Mesendoderm (in vitro differentiated cells): ENCODE data around the gene KPTN.

ENCODE experiments used
- DNase-seq: peaks from one replicate; pipeline ENCODE4 v3.0.0; 2013
- H2AK5ac ChIP-seq: 2 replicates; pipeline ENCODE4 v1.6.1; 2013; ENCODE audit warnings: low read length, inconsistent platforms
- H2BK120ac ChIP-seq: 2 replicates; pipeline ENCODE4 v1.6.1; 2013; ENCODE audit warnings: low read depth, mild to moderate bottlenecking, low read length, moderate library complexity, mixed read lengths
- H2BK15ac ChIP-seq: replicated peaks from 2 replicates; pipeline ENCODE4 v1.6.1; 2013; ENCODE audit warnings: low read depth, mild to moderate bottlenecking, moderate library complexity
- H2BK5ac ChIP-seq: 2 replicates; pipeline ENCODE4 v1.6.1; 2013; ENCODE audit warnings: low read length, inconsistent platforms
- H3K18ac ChIP-seq: 2 replicates; pipeline ENCODE4 v1.6.1; 2013; ENCODE audit warnings: mild to moderate bottlenecking, low read length, mixed read lengths
- H3K23ac ChIP-seq: one replicate; pipeline ENCODE4 v1.6.1; 2013; ENCODE audit warnings: low read length
- H3K27ac ChIP-seq: 2 replicates; pipeline ENCODE4 v1.5.1; 2013; ENCODE audit warnings: low read depth, mild to moderate bottlenecking, inconsistent platforms, low read length, moderate library complexity
- H3K27me3 ChIP-seq: 2 replicates; pipeline ENCODE4 v1.6.1; 2013; ENCODE audit warnings: low read length, control low read depth, mild to moderate bottlenecking, inconsistent platforms; ENCODE audit not compliant: insufficient read depth, poor library complexity
- H3K36me3 ChIP-seq: 2 replicates; pipeline ENCODE4 v1.6.1; 2013; ENCODE audit warnings: low read length, inconsistent platforms; ENCODE audit not compliant: control insufficient read depth, insufficient read depth
- H3K4ac ChIP-seq: one replicate; pipeline ENCODE4 v1.6.1; 2013; ENCODE audit warnings: low read depth, mild to moderate bottlenecking, low read length, moderate library complexity
- H3K4me1 ChIP-seq: 2 replicates; pipeline ENCODE4 v1.6.1; 2013; ENCODE audit warnings: low read depth, low read length, inconsistent platforms; ENCODE audit not compliant: control insufficient read depth
- H3K4me2 ChIP-seq: 2 replicates; pipeline ENCODE4 v1.6.1; 2013; ENCODE audit warnings: low read length
- H3K4me3 ChIP-seq: 2 replicates; pipeline ENCODE4 v1.5.1; 2013; ENCODE audit warnings: mild to moderate bottlenecking, low read length
- H3K56ac ChIP-seq: one replicate; pipeline ENCODE4 v1.6.1; 2013; ENCODE audit warnings: low read length
- H3K79me1 ChIP-seq: 2 replicates; pipeline ENCODE4 v1.6.1; 2013; ENCODE audit warnings: low read length, inconsistent platforms
- H3K79me2 ChIP-seq: 2 replicates; pipeline ENCODE4 v1.6.1; 2013; ENCODE audit warnings: mild to moderate bottlenecking, low read length; ENCODE audit not compliant: control insufficient read depth, insufficient read depth
- H3K9ac ChIP-seq: 2 replicates; pipeline ENCODE4 v1.6.1; 2013; ENCODE audit warnings: low read length, inconsistent platforms
- H4K5ac ChIP-seq: one replicate; pipeline ENCODE4 v1.6.1; 2013; ENCODE audit warnings: low read length
- H4K8ac ChIP-seq: one replicate; pipeline ENCODE4 v1.6.1; 2013; ENCODE audit warnings: low read depth, mild to moderate bottlenecking, control low read depth, low read length, moderate library complexity
- WGBS: extraction: QIAGEN DNeasy Blood & Tissue Kit; methylation state at CpG from one replicate; pipeline ENCODE4 v1.1.7; 2013; ENCODE audit warnings: low lambda C conversion rate, missing lambda C conversion rate; ENCODE audit not compliant: insufficient coverage; ENCODE audit errors: extremely low coverage; 5-methylcytosine and 5-hydroxymethylcytosine counted together

Gene KPTN

GRCh38 chr19:47481460-47482052, 2.5 kb downstream of the KPTN start:
- Histone ChIP-seq H3K36me3 (no peaks in the 10 kb centered on the region), H2BK5ac (no peak overlapping the region), H3K18ac (no peak overlapping the region), H3K4ac (no peak overlapping the region), H3K79me2 (no peaks in the 10 kb centered on the region), H2AK5ac (no peak overlapping the region), H3K4me1 (no peaks in the 10 kb centered on the region), H4K5ac (no peak overlapping the region), H3K56ac (no peak overlapping the region), H3K4me3 (no peak overlapping the region), H4K8ac (no peak overlapping the region), H3K4me2 (no peak overlapping the region), H3K27me3 (no peaks in the 10 kb centered on the region), H2BK120ac (no peak overlapping the region), H3K27ac (no peak overlapping the region), H2BK15ac (no peak overlapping the region), H3K23ac (no peak overlapping the region), H3K79me1 (no peaks in the 10 kb centered on the region), H3K9ac (no peak overlapping the region)
- WGBS = no CpG with 5 or more reads among the region's 4 CpGs
- no peak for DNase-seq

DNA sequence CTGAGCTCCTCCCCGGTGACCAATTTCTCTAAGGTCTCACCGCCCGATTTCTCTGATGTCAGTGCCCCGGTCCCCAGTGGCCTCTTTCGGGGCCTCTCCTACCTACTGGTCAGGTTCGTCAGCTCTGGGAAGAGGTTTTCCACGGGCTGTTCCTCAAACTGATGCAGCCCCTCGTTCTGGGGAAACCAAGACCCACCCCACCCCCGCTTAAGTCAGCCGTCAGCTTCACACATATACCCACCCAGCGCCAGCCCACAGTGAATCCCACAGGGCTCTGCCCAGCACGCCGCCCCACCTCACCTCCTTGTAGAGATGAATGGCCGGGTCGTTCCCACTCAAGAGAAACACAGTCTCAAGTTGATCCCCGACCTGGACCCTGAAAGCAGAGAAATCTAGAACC, 3.4 kb downstream of the KPTN start:
- H4K8ac ChIP-seq = no peak overlapping the region
- no peaks in the 10 kb centered on the region for H3K27me3 ChIP-seq
- no peak for DNase-seq
- H3K4me2 ChIP-seq = no peak overlapping the region
- H3K56ac ChIP-seq = no peak overlapping the region
- no peaks in the 10 kb centered on the region for H3K79me1 ChIP-seq
- H4K5ac ChIP-seq = no peak overlapping the region
- H2BK120ac ChIP-seq = no peak overlapping the region
- H3K36me3 ChIP-seq = no peaks in the 10 kb centered on the region
- H2BK15ac ChIP-seq = no peak overlapping the region
- H3K4ac ChIP-seq = no peak overlapping the region
- no peaks in the 10 kb centered on the region for H3K79me2 ChIP-seq
- H2BK5ac ChIP-seq = no peak overlapping the region
- H3K27ac ChIP-seq = no peak overlapping the region
- H2AK5ac ChIP-seq = no peak overlapping the region
- H3K4me3 ChIP-seq = no peak overlapping the region
- H3K23ac ChIP-seq = no peak overlapping the region
- H3K18ac ChIP-seq = no peak overlapping the region
- H3K4me1 ChIP-seq = no peaks in the 10 kb centered on the region
- WGBS = no CpG with 5 or more reads among the region's 16 CpGs
- no peak overlapping the region for H3K9ac ChIP-seq

DNA sequence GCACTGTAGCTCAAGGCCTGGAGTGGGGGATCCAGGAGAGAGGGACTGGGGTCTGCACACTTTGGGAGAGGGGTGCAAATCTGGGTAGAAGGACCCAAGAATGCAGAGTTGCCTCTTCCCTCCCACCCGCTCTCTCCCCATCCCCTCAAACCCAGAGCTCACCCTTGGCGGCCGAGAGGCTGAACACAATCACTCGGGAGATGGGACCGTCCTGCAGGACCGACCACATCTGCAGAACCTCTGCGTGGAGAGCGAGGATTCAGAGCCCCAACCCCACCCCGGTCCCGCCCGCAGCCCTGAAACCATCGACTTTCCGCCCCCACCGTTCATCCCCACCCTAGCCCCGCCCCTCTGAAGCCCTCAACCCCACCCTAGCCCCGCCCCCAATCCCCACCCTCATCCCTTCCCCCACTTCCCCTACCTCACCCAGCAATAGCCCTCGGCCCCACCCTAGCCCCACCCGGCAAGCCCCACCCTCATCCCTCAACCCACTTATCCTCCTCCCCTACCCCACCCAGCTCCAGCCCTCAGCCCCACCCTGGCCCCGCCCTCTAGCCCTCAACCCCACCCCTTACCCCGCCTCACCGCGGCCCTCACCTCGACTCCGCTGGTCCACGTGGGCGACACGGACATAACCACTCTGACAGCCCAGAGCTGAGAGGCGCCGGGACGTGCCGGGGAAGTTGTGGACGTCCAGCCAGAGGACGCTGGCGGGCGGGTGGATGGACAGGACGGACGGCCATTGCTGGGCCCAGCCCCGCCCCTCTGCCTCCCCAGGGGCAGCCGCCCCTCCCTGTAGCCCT, 4.1 kb downstream of the KPTN start:
- no peak overlapping the region for H2AK5ac ChIP-seq
- H2BK15ac ChIP-seq = no peak overlapping the region
- no peaks in the 10 kb centered on the region for H3K36me3 ChIP-seq
- WGBS = no CpG with 5 or more reads among the region's 39 CpGs
- H3K4ac ChIP-seq = no peak overlapping the region
- no peak overlapping the region for H3K18ac ChIP-seq
- H3K27ac ChIP-seq = no peak overlapping the region
- no peaks in the 10 kb centered on the region for H3K79me1 ChIP-seq
- H3K9ac ChIP-seq = peak overlapping the region; percentile 65
- peak overlapping the region; percentile 32 for H3K4me3 ChIP-seq
- H4K5ac ChIP-seq = no peak overlapping the region
- DNase-seq = peak; percentile 83
- no peak overlapping the region for H4K8ac ChIP-seq
- H3K79me2 ChIP-seq = no peaks in the 10 kb centered on the region
- H3K4me2 ChIP-seq = peak overlapping the region; percentile 71
- no peaks in the 10 kb centered on the region for H3K4me1 ChIP-seq
- H2BK120ac ChIP-seq = no peak overlapping the region
- no peaks in the 10 kb centered on the region for H3K27me3 ChIP-seq
- peak overlapping the region; percentile 82 for H3K56ac ChIP-seq
- H3K23ac ChIP-seq = no peak overlapping the region
- no peak overlapping the region for H2BK5ac ChIP-seq

GRCh38 chr19:47476438-47476972, 7.5 kb downstream of the KPTN start:
- Histone ChIP-seq H2BK15ac (no peak overlapping the region), H3K4me2 (no peak overlapping the region), H3K79me2 (no peaks in the 10 kb centered on the region), H3K56ac (no peak overlapping the region), H3K23ac (no peak overlapping the region), H4K5ac (no peak overlapping the region), H3K36me3 (no peaks in the 10 kb centered on the region), H3K4me1 (no peaks in the 10 kb centered on the region), H3K79me1 (no peaks in the 10 kb centered on the region), H3K4me3 (no peak overlapping the region), H3K27ac (no peak overlapping the region), H2BK5ac (no peak overlapping the region), H2BK120ac (no peak overlapping the region), H2AK5ac (no peak overlapping the region), H3K4ac (no peak overlapping the region), H3K9ac (no peak overlapping the region), H4K8ac (no peak overlapping the region), H3K18ac (no peak overlapping the region), H3K27me3 (no peaks in the 10 kb centered on the region)
- WGBS = no CpG with 5 or more reads among the region's 17 CpGs
- no peak for DNase-seq

GRCh38 chr19:47475465-47475864, 8.6 kb downstream of the KPTN start:
- Histone ChIP-seq H3K27ac (no peak overlapping the region), H3K9ac (no peak overlapping the region), H3K4ac (no peak overlapping the region), H3K56ac (no peak overlapping the region), H3K18ac (no peak overlapping the region), H2AK5ac (no peak overlapping the region), H3K79me2 (no peaks in the 10 kb centered on the region), H2BK15ac (no peak overlapping the region), H3K4me1 (no peaks in the 10 kb centered on the region), H2BK120ac (no peak overlapping the region), H3K4me2 (no peak overlapping the region), H3K23ac (no peak overlapping the region), H4K5ac (no peak overlapping the region), H4K8ac (no peak overlapping the region), H3K79me1 (no peaks in the 10 kb centered on the region), H2BK5ac (no peak overlapping the region), H3K36me3 (no peaks in the 10 kb centered on the region), H3K27me3 (no peaks in the 10 kb centered on the region), H3K4me3 (no peak overlapping the region)
- no CpG with 5 or more reads among the region's 9 CpGs for WGBS
- no peak for DNase-seq
